Sigmoid colon (tissue), 4 donors: ENCODE results near the gene UNCX.

Experiments
- EP300 ChIP-seq, 4 donors: sonication (generic); formaldehyde crosslinking; IDR thresholded peaks; one replicate each; pipeline ENCODE4 v1.6.1; 2017; ENCODE audit warnings: antibody characterized with exemption in 4 of 4
- POLR2A ChIP-seq, 2 donors: fragments of 450-650 bp; IDR thresholded peaks; one replicate each; pipeline ENCODE4 v1.6.1; 2016; ENCODE audit warnings: antibody characterized with exemption in 2 of 2, mild to moderate bottlenecking in 2 of 2, moderate library complexity in 2 of 2
- POLR2AphosphoS5 ChIP-seq, 4 donors: sonication (generic); formaldehyde crosslinking; IDR thresholded peaks; one replicate each; pipeline ENCODE4 v1.6.1; 2017; ENCODE audit warnings: antibody characterized with exemption in 4 of 4
- TF ChIP-seq, protein P1 (sequence below), 4 experiments: fragments of 450-650 bp in 3 of 4; fragments of 200-600 bp in 1 of 4; IDR thresholded peaks; one replicate each; pipeline ENCODE4 v1.5.1; 2016 to 2019; ENCODE audit warnings: antibody characterized with exemption in 4 of 4, mild to moderate bottlenecking in 3 of 4, moderate library complexity in 2 of 4

DNA sequence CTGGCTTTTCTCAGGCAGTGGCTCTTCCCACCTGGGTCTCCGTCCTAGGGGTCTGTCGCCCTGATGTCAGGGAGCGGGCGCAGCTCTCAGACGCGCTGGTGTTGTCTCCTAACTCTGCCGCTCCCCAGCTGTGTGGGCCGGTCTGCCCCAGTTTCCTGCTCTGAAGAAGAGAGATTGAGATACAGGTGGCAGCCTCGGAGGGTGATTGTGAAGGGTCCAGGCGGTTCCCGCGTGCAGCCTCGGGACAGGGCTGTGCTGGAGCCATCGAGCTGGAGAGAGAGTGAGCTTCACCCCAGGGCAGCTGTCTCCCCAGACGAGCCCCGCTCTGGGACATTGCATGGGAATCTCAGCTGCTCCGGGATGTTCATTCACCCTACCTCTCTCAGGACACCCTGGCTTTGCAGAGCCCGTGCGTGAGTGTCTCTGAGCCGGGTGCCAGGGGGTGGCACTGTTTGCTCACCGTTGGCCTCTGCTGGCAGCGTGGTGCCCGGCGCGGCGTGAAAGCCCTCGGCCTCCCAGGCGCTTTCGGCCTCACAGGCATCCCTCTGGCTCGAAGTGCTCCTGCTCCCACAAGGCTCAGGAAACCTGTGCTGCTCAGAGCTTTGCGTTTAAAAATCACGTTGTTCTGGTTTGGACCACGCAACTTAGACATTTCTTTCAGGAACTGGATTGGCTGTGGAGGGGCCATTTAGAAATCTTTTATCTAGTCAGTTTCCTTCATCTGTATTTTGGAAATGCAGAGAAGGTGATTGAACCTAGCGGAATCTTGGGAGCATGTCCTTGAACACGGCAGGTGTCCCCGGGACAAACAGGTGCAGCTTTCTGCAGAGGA, 38.9 kb upstream of the UNCX start:
- TF ChIP-seq, protein P1, sequence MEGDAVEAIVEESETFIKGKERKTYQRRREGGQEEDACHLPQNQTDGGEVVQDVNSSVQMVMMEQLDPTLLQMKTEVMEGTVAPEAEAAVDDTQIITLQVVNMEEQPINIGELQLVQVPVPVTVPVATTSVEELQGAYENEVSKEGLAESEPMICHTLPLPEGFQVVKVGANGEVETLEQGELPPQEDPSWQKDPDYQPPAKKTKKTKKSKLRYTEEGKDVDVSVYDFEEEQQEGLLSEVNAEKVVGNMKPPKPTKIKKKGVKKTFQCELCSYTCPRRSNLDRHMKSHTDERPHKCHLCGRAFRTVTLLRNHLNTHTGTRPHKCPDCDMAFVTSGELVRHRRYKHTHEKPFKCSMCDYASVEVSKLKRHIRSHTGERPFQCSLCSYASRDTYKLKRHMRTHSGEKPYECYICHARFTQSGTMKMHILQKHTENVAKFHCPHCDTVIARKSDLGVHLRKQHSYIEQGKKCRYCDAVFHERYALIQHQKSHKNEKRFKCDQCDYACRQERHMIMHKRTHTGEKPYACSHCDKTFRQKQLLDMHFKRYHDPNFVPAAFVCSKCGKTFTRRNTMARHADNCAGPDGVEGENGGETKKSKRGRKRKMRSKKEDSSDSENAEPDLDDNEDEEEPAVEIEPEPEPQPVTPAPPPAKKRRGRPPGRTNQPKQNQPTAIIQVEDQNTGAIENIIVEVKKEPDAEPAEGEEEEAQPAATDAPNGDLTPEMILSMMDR (IDR thresholded peaks at IDR 0.05), result peak in 3 of 4 experiments; percentile 10 to 31 (median 11)
- TF ChIP-seq POLR2AphosphoS5 (IDR thresholded peaks at IDR 0.05), result no peak
- TF ChIP-seq POLR2A (IDR thresholded peaks at IDR 0.05), result no peak
- TF ChIP-seq EP300 (IDR thresholded peaks at IDR 0.05), result no peak
